Pons (tissue), 1 donor: ENCODE data around the gene ZBTB7C.
A peak's percentile ranks its signal among the peaks of the same experiment; 100 is the strongest.

Experiments
- DNase-seq: peaks from one replicate; pipeline ENCODE4 v3.0.0-alpha.2; 2016; ENCODE audit warnings: low spot score

Gene ZBTB7C

GRCh38 chr18:48138660-48139430, 270.3 kb downstream of the ZBTB7C start:
- no peak for DNase-seq

GRCh38 chr18:48138210-48138609, 271.0 kb downstream of the ZBTB7C start:
- no peak for DNase-seq

- DNase-seq = no peak
These were observed 271.7 kb downstream of the ZBTB7C start for GRCh38 chr18:48137374-48138081.

- DNase-seq = no peak
These were observed 272.3 kb downstream of the ZBTB7C start for GRCh38 chr18:48136827-48137373.

- DNase-seq = no peak
These were observed 272.9 kb downstream of the ZBTB7C start for GRCh38 chr18:48136051-48136826.

GRCh38 chr18:48135436-48135966, 273.7 kb downstream of the ZBTB7C start:
- DNase-seq = no peak

- DNase-seq = no peak
These were observed 274.6 kb downstream of the ZBTB7C start for GRCh38 chr18:48134609-48135008.

- no peak for DNase-seq
These were observed 275.4 kb downstream of the ZBTB7C start for GRCh38 chr18:48133671-48134251.

GRCh38 chr18:48132797-48133655, 276.2 kb downstream of the ZBTB7C start:
- no peak for DNase-seq

GRCh38 chr18:48131042-48131441, 278.1 kb downstream of the ZBTB7C start:
- DNase-seq = no peak

- DNase-seq = no peak
These were observed 279.5 kb downstream of the ZBTB7C start for GRCh38 chr18:48129621-48130082.

- DNase-seq = no peak
These were observed 281.6 kb downstream of the ZBTB7C start for GRCh38 chr18:48127606-48128005.

GRCh38 chr18:48126240-48126639, 282.9 kb downstream of the ZBTB7C start:
- no peak for DNase-seq

GRCh38 chr18:48125724-48126123, 283.5 kb downstream of the ZBTB7C start:
- no peak for DNase-seq

GRCh38 chr18:48124857-48125626, 284.1 kb downstream of the ZBTB7C start:
- DNase-seq = no peak

GRCh38 chr18:48123941-48124340, 285.2 kb downstream of the ZBTB7C start:
- no peak for DNase-seq

GRCh38 chr18:48123324-48123723, 285.9 kb downstream of the ZBTB7C start:
- DNase-seq = peak; percentile 18

GRCh38 chr18:48122816-48123215, 286.4 kb downstream of the ZBTB7C start:
- DNase-seq = no peak

- DNase-seq = no peak
These were observed 286.8 kb downstream of the ZBTB7C start for GRCh38 chr18:48122376-48122775.

GRCh38 chr18:48121752-48122151, 287.4 kb downstream of the ZBTB7C start:
- DNase-seq = no peak
